PFSK-1 (cell line): ENCODE results near the gene TGIF2.

Source experiments
- FOXP2 ChIP-seq: optimal IDR thresholded peaks from 2 replicates; pipeline ENCODE3; 2011; ENCODE audit warnings: borderline replicate concordance, control low read depth, inconsistent platforms; ENCODE audit not compliant: insufficient read depth; ENCODE audit errors: extremely low read length, extremely low read depth
- POLR2AphosphoS5 ChIP-seq: IDR thresholded peaks from 2 replicates; pipeline ENCODE4 v1.6.1; 2012; ENCODE audit warnings: low read depth, mild to moderate bottlenecking, control low read depth, low read length, moderate library complexity
- SIN3A ChIP-seq: IDR thresholded peaks from 2 replicates; pipeline ENCODE4 v1.6.1; 2012; ENCODE audit warnings: mild to moderate bottlenecking, low read length, moderate library complexity, borderline replicate concordance; ENCODE audit not compliant: insufficient read depth
- TAF1 ChIP-seq: IDR thresholded peaks from 2 replicates; pipeline ENCODE4 v1.6.1; 2012; ENCODE audit warnings: low read length, control low read depth, borderline replicate concordance; ENCODE audit not compliant: insufficient read depth
- TF ChIP-seq, protein P1 (sequence below), 2 experiments: IDR thresholded peaks; 2 replicates each; pipeline versions ENCODE4 v1.6.1 to v1.8.0; 2011 to 2012; ENCODE audit warnings: low read depth in 2 of 2, low read length in 2 of 2, control low read depth in 1 of 2, inconsistent platforms in 1 of 2, mild to moderate bottlenecking in 1 of 2, moderate library complexity in 1 of 2; ENCODE audit not compliant: insufficient read depth in 1 of 2

TGIF2 gene

DNA sequence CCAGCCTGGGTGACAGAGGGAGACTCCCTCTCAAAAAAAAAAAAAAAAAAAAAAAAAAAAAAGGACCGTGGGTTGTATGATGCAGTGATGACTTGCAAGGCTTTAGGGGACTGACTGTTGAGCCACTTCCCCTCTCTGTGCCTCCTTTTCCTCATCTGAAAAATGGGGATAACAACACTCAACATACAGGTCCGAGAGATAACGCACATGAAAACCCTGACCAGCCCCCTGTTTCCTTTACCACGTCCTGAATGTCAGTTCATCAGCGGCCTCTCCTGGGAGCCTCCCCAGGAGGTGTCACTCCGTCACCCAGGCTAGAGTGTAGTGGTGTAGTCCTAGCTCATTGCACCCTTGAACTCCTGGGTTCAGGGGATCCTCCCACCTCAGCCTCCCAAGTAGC, 68.7 kb downstream of the TGIF2 start:
- TF ChIP-seq, protein P1, sequence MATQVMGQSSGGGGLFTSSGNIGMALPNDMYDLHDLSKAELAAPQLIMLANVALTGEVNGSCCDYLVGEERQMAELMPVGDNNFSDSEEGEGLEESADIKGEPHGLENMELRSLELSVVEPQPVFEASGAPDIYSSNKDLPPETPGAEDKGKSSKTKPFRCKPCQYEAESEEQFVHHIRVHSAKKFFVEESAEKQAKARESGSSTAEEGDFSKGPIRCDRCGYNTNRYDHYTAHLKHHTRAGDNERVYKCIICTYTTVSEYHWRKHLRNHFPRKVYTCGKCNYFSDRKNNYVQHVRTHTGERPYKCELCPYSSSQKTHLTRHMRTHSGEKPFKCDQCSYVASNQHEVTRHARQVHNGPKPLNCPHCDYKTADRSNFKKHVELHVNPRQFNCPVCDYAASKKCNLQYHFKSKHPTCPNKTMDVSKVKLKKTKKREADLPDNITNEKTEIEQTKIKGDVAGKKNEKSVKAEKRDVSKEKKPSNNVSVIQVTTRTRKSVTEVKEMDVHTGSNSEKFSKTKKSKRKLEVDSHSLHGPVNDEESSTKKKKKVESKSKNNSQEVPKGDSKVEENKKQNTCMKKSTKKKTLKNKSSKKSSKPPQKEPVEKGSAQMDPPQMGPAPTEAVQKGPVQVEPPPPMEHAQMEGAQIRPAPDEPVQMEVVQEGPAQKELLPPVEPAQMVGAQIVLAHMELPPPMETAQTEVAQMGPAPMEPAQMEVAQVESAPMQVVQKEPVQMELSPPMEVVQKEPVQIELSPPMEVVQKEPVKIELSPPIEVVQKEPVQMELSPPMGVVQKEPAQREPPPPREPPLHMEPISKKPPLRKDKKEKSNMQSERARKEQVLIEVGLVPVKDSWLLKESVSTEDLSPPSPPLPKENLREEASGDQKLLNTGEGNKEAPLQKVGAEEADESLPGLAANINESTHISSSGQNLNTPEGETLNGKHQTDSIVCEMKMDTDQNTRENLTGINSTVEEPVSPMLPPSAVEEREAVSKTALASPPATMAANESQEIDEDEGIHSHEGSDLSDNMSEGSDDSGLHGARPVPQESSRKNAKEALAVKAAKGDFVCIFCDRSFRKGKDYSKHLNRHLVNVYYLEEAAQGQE (IDR thresholded peaks at IDR 0.05; ENCODE audit: insufficient read depth in 1 of 2, low read depth in 2 of 2, low read length in 2 of 2): no peak
- TF ChIP-seq TAF1 (no peak), SIN3A (no peak), POLR2AphosphoS5 (no peak), FOXP2 (no peak)
